D721Med (cell line): ENCODE results near the gene KIAA1143.

Experiments used
- DNase-seq: peaks from one replicate; pipeline ENCODE4 v3.0.0; 2011; ENCODE audit warnings: low spot score; ENCODE audit not compliant: insufficient read length
- FAIRE-seq: peaks from 2 replicates; lab custom pipeline; 2011; peaks lifted over from hg19 to GRCh38; lab: Jason Lieb, UNC
- TF ChIP-seq, protein P1 (sequence below): IDR thresholded peaks from 2 replicates; pipeline ENCODE4 v1.5.1; 2012; ENCODE audit warnings: mild to moderate bottlenecking, control low read depth; ENCODE audit not compliant: insufficient read depth; ENCODE audit errors: missing control alignments

The KIAA1143 gene

DNA sequence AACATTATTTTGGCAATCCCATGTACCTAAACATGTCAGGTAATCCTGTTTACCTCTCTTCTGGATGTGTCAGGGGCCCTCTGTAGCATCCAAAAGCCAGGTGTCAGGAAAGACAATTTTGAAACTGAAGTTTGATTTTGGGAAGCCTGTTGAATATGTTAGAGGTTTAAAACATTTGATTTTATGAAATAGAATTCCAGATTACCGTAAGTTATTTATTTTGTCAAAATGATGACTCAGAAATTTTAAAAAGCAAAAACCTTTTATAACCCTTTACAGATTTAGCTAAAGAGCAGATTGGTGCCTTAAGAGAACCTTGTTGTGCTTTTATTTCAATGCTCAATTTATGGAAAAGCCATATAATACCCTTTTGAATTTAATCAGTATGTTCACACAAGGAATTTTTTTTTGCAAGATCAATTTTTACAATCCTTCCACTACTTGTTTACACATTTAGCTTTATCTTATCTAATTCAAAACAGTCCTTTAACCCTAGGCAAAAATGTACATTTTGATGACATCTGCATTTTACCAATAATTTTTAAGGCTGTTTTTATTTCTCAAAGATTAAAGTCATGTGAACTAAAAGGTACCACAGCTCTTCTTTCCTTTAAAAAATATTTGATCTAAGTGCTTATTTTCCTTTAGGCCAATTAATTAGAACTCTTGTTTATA lies 10.1 kb upstream of the KIAA1143 start:
- TF ChIP-seq, protein P1, sequence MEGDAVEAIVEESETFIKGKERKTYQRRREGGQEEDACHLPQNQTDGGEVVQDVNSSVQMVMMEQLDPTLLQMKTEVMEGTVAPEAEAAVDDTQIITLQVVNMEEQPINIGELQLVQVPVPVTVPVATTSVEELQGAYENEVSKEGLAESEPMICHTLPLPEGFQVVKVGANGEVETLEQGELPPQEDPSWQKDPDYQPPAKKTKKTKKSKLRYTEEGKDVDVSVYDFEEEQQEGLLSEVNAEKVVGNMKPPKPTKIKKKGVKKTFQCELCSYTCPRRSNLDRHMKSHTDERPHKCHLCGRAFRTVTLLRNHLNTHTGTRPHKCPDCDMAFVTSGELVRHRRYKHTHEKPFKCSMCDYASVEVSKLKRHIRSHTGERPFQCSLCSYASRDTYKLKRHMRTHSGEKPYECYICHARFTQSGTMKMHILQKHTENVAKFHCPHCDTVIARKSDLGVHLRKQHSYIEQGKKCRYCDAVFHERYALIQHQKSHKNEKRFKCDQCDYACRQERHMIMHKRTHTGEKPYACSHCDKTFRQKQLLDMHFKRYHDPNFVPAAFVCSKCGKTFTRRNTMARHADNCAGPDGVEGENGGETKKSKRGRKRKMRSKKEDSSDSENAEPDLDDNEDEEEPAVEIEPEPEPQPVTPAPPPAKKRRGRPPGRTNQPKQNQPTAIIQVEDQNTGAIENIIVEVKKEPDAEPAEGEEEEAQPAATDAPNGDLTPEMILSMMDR = no peak
- FAIRE-seq (no peak), DNase-seq (no peak)

DNA sequence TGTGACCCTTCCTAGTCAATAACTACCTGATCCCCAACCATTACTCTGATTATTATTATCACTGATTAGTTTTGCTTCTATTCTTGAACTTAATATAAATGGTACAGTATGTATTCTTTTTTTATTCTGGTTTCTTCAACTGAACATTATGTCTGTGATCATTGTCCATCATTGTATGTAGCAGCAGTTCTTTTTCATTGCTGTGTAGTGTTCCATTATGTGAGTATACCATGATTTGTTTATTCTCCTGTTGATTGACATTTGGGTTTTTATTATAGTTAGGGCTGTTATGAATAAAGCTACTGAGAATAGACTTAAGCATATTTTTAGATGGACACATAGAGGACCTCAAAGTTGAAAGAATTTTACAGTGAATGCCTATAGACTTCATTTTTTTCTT lies 2.8 kb upstream of the KIAA1143 start:
- DNase-seq (no peak), FAIRE-seq (no peak)
- TF ChIP-seq, protein P1 = no peak

DNA sequence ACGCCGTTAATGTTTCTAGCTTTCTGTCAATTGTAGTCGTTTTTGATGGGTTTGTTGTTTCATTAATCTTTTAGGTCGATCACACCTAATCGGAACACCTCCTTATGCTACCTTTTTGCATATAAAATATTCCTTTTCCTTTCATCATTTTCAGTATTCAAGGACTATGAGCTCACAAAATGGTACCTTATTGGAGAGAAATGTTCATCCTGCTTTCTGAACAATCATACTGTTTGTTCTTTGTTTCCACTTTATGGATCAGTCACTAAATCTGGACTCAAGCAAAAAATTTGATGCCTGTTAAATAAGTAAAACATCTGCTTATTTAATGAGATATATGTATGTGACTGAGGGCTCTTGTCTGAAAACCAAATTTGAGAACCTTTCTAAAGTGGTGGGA lies 1.3 kb upstream of the KIAA1143 start:
- TF ChIP-seq, protein P1 = no peak
- no peak for DNase-seq
- FAIRE-seq = no peak

DNA sequence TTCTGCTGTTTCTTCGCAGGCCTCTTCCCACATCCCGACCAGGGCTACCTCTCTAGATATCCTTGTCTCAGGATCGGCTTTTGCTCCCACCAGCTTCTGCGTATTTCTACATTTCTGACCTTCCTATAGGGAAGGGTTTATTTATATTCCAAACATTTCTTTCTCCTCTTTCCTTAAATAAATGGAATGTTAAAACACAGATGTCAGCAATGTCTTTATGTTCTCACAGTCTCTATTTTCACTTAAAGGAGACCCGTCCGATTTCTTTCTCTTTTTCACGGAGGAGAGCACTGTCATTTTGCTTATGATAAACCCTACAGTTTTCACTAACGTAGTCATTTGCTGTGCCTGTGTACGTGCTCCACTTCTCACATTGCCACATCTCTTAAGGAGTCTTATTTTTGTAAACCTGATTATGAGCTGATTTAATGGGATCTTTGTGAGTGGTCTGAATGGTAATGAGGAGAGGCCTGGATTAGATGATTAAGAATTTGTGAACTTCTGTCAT lies 805 bp upstream of the KIAA1143 start:
- DNase-seq (no peak), FAIRE-seq (no peak)
- TF ChIP-seq, protein P1 = no peak

DNA sequence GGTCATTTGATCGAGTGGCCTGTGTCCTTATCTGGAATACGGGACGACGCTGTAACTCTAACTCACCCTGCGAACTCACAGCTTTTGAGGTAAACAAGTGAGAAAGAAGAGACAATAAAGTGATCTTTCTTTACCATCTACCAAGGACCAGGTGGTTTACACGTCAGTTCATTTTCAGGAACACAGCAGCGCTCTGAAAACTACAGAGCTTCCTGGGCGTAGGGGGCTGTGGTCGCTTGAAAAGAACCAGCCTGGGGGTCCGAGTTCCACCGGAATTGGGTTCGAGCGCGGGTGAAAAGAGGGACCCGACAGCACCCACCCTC lies 357 bp downstream of the KIAA1143 start:
- TF ChIP-seq, protein P1 = no peak
- DNase-seq (no peak), FAIRE-seq (no peak)

DNA sequence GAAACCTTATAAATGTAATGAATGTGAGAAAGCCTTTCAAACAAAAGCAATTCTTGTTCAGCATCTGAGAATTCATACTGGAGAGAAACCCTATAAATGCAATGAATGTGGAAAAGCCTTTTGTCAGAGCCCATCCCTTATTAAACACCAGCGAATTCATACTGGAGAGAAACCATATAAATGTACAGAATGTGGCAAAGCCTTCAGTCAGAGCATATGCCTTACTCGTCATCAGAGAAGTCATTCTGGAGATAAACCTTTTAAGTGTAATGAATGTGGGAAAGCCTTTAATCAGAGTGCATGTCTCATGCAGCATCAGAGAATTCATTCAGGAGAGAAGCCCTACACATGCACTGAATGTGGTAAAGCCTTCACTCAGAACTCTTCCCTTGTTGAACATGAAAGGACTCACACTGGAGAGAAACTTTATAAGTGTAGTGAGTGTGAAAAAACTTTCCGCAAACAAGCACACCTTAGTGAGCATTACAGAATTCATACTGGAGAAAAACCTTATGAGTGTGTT lies 26.7 kb downstream of the KIAA1143 start:
- FAIRE-seq = no peak

DNA sequence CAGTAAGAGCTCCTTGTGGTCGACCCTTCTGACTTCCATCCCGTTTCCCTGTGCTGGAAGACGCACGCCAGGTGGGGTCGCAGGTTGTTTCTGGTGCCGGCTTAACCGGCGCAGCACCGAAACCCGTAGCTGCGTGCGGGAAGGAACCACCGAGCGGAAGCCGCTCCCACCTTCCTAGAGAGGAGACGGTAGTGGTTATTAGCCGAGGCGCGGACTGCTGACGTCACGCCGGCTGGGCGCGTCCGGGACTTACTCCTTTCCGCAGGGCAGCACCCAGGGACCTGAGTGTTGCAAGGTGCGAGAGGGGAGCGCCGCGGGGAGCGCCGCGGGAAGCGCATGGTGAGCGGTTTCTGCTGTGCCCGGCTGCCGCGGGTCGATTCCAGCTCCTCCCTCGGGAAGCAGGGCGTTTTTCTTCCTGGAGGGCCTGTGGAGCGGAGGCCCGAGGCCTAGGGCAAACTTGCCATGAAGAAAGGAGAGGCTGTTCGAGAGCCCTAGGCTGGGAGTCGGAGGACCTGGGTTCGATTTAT lies 32.0 kb downstream of the KIAA1143 start, which contains the start of gene ZNF501:
Gene ZNF501 (plus strand): TSS at position 252 of the 527 bp plus-strand sequence. CDS start 4,787 bp downstream, outside the sequence.
- no peak for FAIRE-seq
- peak; percentile 89 for DNase-seq

More for the DNA sequence above, 26.7 kb downstream of the KIAA1143 start:
- TF ChIP-seq, protein P1 = no peak
- no peak for DNase-seq

More for the DNA sequence above, 32.0 kb downstream of the KIAA1143 start, which contains the start of gene ZNF501:
- TF ChIP-seq, protein P1 = peak; percentile 15
